C4-2B (cell line): Measurements from ENCODE around the gene TMEM25.
"Not testable (repeated sequence)": the region's sequence is repeated elsewhere in the genome, so short reads cannot be mapped to it uniquely, and the experiment has no call there.

Experiments
- H3K27ac ChIP-seq: fragments of 450-650 bp; 2 replicates; pipeline ENCODE4 v1.5.1; 2017
- CTCF ChIP-seq: fragments of 450-650 bp; conservative IDR thresholded peaks from 2 replicates; pipeline ENCODE4 v1.5.1; 2017; ENCODE audit warnings: mild to moderate bottlenecking
- ZFX ChIP-seq: fragments of 450-650 bp; IDR thresholded peaks from 2 replicates; pipeline ENCODE4 v1.6.1; 2017

Gene TMEM25

GRCh38 chr11:118530683-118531596 lies at the start of gene TMEM25:
Gene TMEM25 (plus strand): TSS chr11:118531192. CDS start chr11:118531802, 610 bp downstream.
- TF ChIP-seq CTCF, result no peak
- TF ChIP-seq ZFX, result peak; percentile 90

GRCh38 chr11:118481238-118481637 lies 49.8 kb upstream of the TMEM25 start:
- not testable (repeated sequence) for H3K27ac ChIP-seq

More at GRCh38 chr11:118530683-118531596, at the start of gene TMEM25:
- H3K27ac ChIP-seq, result peak within 1 kb of the TSS; percentile 74

- H3K27ac ChIP-seq, result no peak overlapping the region
- TF ChIP-seq ZFX (no peak), CTCF (no peak)
Observed at GRCh38 chr11:118484405-118484804, 46.6 kb upstream of the TMEM25 start.

- TF ChIP-seq ZFX (no peak), CTCF (peak; percentile 31)
- H3K27ac ChIP-seq, result no peak overlapping the region
Observed at GRCh38 chr11:118485273-118485672, 45.7 kb upstream of the TMEM25 start.

- no peak overlapping the region for H3K27ac ChIP-seq
- no peak for TF ChIP-seq ZFX
- TF ChIP-seq CTCF, result peak; percentile 92
Observed at GRCh38 chr11:118488480-118489109, 42.4 kb upstream of the TMEM25 start.

GRCh38 chr11:118491041-118491440 lies 40.0 kb upstream of the TMEM25 start:
- TF ChIP-seq ZFX (no peak), CTCF (no peak)
- no peak overlapping the region for H3K27ac ChIP-seq

- TF ChIP-seq ZFX (no peak), CTCF (no peak)
- no peak overlapping the region for H3K27ac ChIP-seq
Observed at GRCh38 chr11:118497831-118498230, 33.2 kb upstream of the TMEM25 start.
